HG02588 (cell line): Measurements from ENCODE around the gene ASXL1.

Experiments
- ATAC-seq: cut with Tn5 transposase; IDR thresholded peaks from one replicate; pipeline ENCODE4 v1.9.1; 2021; ENCODE audit warnings: mild to moderate bottlenecking, moderate library complexity; ENCODE audit not compliant: unreplicated experiment

The ASXL1 gene

GRCh38 chr20:32451682-32452461, 93.7 kb downstream of the ASXL1 start:
- ATAC-seq = no peak

- no peak for ATAC-seq
These were observed 94.8 kb downstream of the ASXL1 start for GRCh38 chr20:32452776-32453466.

- ATAC-seq = no peak
These were observed 95.5 kb downstream of the ASXL1 start for GRCh38 chr20:32453467-32454163.

GRCh38 chr20:32454164-32455145, 96.3 kb downstream of the ASXL1 start:
- ATAC-seq = no peak

- no peak for ATAC-seq
These were observed 97.2 kb downstream of the ASXL1 start for GRCh38 chr20:32455171-32455900.

GRCh38 chr20:32455901-32456701, 98.0 kb downstream of the ASXL1 start:
- ATAC-seq = no peak

- ATAC-seq = no peak
These were observed 98.8 kb downstream of the ASXL1 start for GRCh38 chr20:32456869-32457478.

GRCh38 chr20:32457479-32457986, 99.4 kb downstream of the ASXL1 start:
- ATAC-seq = no peak

GRCh38 chr20:32458061-32458836, 100.1 kb downstream of the ASXL1 start:
- no peak for ATAC-seq

GRCh38 chr20:32458837-32459220, 100.7 kb downstream of the ASXL1 start:
- ATAC-seq = no peak

- ATAC-seq = no peak
These were observed 102.1 kb downstream of the ASXL1 start for GRCh38 chr20:32460231-32460630.

GRCh38 chr20:32460683-32461320, 102.7 kb downstream of the ASXL1 start:
- ATAC-seq = no peak

- ATAC-seq = no peak
These were observed 103.9 kb downstream of the ASXL1 start for GRCh38 chr20:32461836-32462600.

- no peak for ATAC-seq
These were observed 104.9 kb downstream of the ASXL1 start for GRCh38 chr20:32462900-32463641.

GRCh38 chr20:32463642-32464400, 105.7 kb downstream of the ASXL1 start:
- ATAC-seq = no peak
